ENCODE results near the gene EPS15.
"Not testable (repeated sequence)": the region's sequence is repeated elsewhere in the genome, so short reads cannot be mapped to it uniquely, and the experiment has no call there.

Gene EPS15

GRCh38 chr1:51542158-51542953, 23.3 kb upstream of the EPS15 start:
- DNase-seq = no peak

- no peak for DNase-seq
Observed at GRCh38 chr1:51541313-51542050, 22.4 kb upstream of the EPS15 start.

DNA sequence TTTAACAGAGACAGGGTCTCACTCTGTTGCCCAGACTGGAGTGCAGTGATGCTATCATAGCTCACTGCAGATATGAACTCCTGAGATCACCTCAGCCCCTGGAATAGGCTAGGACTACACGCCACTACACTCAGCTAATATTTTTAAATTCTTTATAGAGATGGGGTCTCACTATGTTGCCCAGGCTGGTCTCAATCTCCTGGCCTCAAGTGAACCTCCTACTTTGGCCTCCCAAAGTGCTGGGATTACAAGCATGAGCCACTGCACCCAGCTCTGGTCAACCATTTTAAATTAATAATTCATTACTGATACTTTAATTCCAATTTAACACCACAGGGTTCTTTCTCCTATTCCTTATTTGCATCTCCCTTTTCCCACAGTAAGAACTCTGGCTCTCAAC, 18.5 kb upstream of the EPS15 start:
- no peak for DNase-seq

- no peak for DNase-seq
Observed at GRCh38 chr1:51535006-51535592, 16.0 kb upstream of the EPS15 start.

GRCh38 chr1:51534447-51534846, 15.4 kb upstream of the EPS15 start:
- DNase-seq = no peak

DNA sequence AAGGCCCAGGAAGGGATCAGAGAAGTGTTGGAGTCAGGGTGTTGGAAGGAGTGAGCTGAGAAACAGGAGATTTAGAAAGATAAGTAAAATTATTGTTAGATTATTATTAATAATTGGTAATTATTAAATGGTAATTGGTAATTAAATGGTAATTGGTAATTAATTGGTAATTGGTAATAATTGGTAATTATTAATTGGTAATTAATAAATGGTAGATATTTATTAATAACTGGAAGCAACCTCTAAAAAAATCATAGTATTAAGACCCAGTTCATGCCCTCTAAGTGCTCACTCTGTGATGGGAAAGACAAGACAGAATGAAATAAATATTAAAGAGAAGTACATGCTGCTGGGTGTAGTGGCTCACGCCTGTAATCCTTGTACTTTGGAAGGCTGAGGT, 13.8 kb upstream of the EPS15 start:
- DNase-seq = no peak

GRCh38 chr1:51530447-51530846, 11.4 kb upstream of the EPS15 start:
- not testable (repeated sequence) for DNase-seq

- no peak for DNase-seq
Observed at GRCh38 chr1:51527144-51527543, 8.1 kb upstream of the EPS15 start.

- no peak for DNase-seq
Observed at GRCh38 chr1:51526248-51526647, 7.2 kb upstream of the EPS15 start.

DNA sequence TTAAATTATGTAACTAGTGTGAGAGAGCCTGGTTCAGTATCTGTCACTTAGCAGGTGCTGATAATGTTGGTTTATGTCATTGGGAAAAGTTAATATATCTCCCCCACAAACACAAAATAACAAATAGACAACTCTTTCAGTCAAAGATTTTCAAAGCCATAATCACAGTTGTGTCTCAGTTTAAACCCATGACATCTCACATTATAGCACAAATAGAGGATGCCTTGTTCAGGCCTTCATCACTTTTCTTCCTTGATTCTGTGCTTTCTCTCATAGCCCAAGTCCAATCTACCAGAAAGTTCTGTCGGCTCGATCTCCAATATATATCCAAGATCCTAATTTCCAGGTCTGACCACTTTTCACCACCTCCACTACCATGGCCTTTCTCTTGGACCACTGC, 6.2 kb upstream of the EPS15 start:
- no peak for DNase-seq

DNA sequence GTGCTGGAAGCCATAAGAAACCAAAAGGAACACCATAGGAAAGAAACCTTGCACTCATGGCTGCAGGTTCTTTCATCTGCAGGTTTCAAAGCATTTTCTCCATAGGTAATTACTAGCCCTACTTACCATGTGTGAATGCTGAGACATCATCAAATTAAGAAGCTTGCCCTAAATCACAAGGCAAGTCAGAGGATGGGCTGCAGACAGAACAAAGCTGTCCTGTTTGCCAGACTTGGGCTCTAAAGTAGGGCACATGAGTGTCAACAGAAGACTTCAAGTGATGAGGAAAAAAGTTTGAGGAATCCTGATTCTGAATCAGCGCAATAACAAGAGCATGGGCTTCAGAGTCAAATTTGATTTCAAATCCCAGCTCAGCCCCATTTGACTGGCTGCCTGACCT, 5.8 kb upstream of the EPS15 start:
- DNase-seq = no peak

DNA sequence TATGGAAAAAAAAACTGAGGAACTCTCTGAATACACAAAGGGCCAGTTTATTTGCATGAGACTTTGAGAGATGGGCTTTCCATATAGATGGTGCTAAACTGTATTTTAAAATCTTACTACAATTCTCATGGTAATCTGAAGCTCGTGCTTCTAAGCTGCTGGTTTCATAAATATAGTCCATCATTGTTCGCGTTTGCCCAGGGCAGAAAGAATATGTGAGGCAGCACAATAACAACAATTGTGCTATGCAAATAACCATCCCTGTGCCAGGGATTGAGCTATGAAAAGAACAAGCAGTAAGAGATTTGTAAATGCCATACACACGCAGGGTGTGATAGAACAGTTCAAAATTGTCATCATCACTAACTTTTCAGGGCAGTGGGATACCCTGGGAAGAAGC, 4.9 kb upstream of the EPS15 start:
- no peak for DNase-seq

DNA sequence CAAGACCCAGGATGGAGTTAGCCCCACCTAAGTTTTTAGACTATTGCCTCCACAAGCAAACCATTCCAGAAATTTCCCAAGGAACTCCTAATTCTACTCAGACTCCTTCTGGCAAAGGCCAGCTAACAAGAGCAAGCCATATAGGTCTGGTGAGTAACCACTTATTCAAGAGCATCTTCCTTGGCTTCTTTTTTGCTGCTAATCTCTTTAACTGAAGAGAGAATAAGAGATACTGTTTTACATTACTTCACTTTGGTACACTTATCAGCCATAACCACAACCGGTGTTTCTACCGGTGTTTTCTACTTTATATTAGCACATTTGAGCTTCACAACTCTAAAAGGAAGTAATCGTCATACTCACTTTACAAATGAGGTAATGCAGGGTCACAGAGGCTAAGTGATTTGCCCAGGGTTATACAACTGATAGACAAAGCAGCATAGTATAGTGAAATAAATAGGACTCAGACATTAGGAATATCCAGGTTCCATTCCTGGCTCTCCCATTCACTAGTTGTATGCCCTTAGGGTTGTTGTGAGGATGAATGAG, 1.7 kb upstream of the EPS15 start:
- DNase-seq = no peak

- no peak for DNase-seq
Observed at GRCh38 chr1:51519865-51520699, 1.0 kb upstream of the EPS15 start.

- no peak for DNase-seq
Observed at GRCh38 chr1:51518586-51519047, 449 bp downstream of the EPS15 start.

GRCh38 chr1:51518033-51518585, 957 bp downstream of the EPS15 start:
- no peak for DNase-seq

DNA sequence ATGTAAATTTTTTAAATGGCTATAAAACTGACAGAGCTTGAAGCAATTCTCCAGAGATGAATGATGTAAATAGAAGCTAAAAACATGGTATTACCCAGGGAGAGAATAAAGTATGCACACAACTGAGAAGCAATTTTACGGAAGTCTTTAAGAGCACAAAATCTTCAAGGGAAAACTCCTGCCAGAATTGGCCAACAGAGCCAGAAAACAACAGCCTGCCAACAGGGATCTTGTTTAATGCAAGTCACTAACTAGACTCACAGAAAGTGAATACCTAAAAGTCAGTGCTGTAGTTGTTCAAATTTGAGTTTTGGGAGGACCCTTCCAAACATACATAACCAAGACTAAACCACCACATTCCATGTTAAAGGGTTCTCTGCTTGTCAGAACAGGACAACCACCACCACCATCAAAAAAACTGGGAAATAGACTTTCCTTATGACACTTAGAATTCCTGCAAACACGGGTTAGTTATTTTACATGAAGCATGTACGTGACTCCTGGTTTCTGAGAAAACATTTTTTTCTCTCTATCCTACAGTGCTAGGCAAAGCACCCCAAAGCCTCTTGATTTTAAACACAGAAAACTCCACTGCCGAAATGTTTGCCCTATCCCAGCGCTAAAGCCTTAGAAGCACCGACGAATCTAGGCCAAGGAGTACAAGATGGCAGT, 1.6 kb downstream of the EPS15 start:
- DNase-seq = no peak

GRCh38 chr1:51516649-51517158, 2.4 kb downstream of the EPS15 start:
- DNase-seq = no peak

- no peak for DNase-seq
Observed at GRCh38 chr1:51515982-51516648, 3.0 kb downstream of the EPS15 start.

DNA sequence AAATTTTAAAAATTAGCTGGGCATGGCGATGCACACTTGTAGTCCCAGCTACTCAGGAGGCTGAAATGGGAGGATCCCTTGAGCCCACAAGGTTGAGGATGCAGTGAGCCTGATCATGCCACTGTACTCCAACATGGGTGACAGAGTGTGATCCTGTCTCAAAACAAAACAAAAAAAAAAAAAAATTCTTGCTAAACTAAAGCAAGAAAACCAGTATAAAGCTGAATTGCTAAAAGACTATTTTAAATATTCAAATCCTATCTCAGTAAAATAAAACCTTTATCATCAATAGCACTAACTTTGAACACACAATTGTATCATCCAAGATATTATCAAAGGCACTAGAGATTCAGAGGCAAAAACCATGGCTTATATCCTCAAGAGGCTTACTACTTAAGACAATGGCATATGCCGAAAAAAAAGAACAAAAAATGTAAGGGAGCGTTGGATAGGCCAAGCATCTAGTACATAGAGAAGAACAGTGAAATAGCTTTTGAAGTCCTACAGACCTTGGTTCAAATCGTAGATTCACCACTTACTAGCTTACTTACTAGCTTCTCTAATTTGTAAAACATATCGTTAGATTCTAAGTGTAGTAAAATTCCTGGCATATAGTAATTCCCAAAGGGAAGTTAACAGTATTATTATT, 3.6 kb downstream of the EPS15 start:
- no peak for DNase-seq

Data from activated gamma-delta T cell (primary cell).